Gastrocnemius medialis (tissue), 4 donors: Measurements from ENCODE around the gene PLIN5.

Source experiments
- CTCF ChIP-seq, 5 experiments: fragments of 450-650 bp in 3 of 5; fragments of 200-600 bp in 2 of 5; sonication (generic) in 2 of 5; IDR thresholded peaks in 4 of 5; conservative IDR thresholded peaks in 1 of 5; 1 replicate in 4 of 5; 2 replicates in 1 of 5; pipeline ENCODE4 v1.5.1; 2016 to 2019; ENCODE audit warnings: antibody characterized with exemption in 5 of 5, mild to moderate bottlenecking in 3 of 5, moderate library complexity in 3 of 5
- POLR2A ChIP-seq, 2 donors: fragments of 450-650 bp; IDR thresholded peaks; one replicate each; pipeline ENCODE4 v1.6.1; 2017; ENCODE audit warnings: antibody characterized with exemption in 2 of 2, mild to moderate bottlenecking in 2 of 2, moderate library complexity in 2 of 2

GRCh38 chr19:4550479-4551050 lies 15.5 kb upstream of the PLIN5 start:
- TF ChIP-seq CTCF (IDR thresholded peaks at IDR 0.05 in 4 of 5, conservative IDR thresholded peaks at IDR 0.05 in 1 of 5) = no peak
- no peak for TF ChIP-seq POLR2A (IDR thresholded peaks at IDR 0.05)
